Epidermal melanocyte (primary cell): ENCODE data around the gene MRPS22.
"Not testable (repeated sequence)": the region's sequence is repeated elsewhere in the genome, so short reads cannot be mapped to it uniquely, and the experiment has no call there.

Experiments
- DNase-seq: peaks from one replicate; pipeline ENCODE4 v3.0.0; 2011; ENCODE audit warnings: low spot score; ENCODE audit not compliant: insufficient read length

The MRPS22 gene

DNA sequence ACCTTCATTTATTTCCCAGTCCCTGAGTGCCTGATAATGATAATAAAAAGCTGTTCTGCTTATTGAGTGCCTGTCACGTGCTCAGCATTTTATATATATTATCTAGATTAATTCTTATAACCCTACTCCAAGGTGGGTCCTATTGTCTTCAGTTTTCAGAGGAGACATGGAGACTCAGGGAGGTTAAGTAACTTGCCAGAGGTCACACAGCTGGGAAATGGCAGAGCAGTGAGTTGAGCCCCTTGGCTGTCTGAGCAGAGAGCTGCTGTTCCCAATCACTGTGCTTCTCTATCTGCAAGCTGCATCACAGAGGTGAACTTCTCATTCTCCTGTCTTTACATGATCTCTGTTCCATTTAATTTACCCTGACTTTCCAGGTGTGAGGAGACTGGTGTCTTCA, 32.3 kb upstream of the MRPS22 start:
- no peak for DNase-seq

DNA sequence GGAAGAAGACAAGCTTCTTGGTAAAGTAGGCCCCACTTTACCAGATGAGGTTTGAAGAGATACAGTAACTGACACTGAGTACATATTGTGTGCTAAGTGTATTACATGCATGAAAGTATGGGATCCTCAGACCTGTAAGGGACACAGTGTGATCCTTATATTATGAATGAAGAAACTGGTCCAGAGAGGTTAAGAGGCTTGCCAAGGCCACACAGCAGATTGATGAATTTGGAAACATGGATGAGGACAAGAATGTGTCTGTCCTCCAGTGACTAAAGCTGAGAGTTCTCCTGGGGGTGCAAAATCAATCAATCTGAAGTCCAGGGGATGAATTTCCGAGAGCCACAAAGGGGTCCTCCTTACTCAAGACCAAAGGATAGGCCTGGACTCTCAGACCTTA, 31.4 kb upstream of the MRPS22 start:
- DNase-seq: no peak

DNA sequence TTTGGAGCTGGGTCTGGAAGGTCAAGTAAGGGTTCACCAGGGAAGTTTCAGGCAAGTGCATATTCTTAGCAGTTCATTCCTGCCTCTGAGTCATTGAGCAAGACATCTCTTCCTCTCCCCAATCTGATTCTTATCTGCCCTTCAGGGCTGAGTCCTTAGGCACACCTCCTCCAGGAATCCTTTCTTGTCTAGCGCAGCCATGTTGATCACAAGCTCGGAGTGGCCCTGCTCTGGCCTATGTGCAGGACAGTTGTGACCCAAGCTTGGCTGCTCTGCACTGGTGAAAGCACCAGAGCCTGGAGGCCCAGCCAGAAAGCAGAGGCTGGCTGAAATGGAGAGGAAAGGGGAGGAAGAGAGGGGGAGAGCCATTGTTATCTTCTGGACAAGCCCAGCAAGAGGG, 30.9 kb upstream of the MRPS22 start:
- DNase-seq: no peak

GRCh38 chr3:139313921-139314320, 29.9 kb upstream of the MRPS22 start:
- no peak for DNase-seq

GRCh38 chr3:139317215-139317614, 26.6 kb upstream of the MRPS22 start:
- DNase-seq: no peak

DNA sequence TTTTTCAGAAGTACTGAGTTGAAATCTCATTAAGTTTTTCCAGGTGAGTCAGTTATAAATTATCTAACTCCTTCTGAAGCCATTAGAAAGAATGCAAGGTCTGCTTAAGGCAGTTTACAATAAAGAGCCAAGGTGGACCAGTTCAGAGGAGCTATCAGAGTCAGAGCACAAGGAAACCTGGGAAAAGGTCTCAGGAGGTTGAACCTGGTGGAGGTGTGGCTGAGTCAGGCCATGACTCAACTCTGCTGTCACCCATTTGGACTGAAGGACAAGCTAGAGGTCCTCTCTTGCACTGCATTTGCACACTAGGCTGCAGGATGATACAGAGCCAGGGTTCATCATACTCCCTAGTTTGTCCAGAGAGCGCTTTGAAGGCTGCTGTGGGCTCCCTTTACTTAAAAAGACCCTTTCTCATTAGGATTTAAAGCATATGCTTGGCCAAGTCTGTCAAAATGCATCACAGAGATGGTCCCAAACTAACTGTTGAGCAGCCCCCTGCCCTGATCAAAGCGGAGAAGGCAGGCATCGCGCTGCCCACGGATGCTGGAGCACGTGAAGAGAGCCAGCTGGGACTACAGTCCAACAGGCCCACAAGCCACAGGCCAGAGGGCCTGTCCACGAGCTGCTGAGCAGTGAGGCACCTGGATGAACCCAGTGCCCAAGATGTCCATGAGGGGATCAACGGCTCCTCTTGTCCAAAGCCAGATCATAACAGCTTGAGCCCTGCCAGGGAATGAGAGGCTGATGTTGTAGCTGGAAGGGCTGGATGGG, 26.0 kb upstream of the MRPS22 start:
- no peak for DNase-seq

GRCh38 chr3:139318431-139318816, 25.4 kb upstream of the MRPS22 start:
- no peak for DNase-seq

DNA sequence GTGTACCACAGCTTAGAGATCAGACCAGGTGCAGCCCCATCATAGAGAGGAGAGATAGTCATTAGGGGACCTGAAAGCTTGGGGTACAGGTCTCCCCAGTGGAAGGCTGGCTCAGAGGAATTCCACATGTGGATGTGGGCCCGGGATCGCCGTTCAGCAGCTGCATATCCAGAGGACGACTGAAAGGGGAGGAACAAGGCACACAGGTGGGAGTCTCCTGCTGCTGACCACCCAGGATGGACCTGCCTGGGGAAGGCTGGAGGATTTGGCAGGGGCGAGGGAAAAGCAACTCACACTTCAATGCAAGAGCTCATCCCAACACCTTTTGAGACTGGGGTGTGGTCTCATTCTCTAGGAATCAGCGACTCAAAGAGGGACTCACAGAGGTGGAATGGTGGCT, 25.0 kb upstream of the MRPS22 start:
- DNase-seq: no peak

- DNase-seq: no peak
Measured at GRCh38 chr3:139319428-139320402, 24.1 kb upstream of the MRPS22 start.

DNA sequence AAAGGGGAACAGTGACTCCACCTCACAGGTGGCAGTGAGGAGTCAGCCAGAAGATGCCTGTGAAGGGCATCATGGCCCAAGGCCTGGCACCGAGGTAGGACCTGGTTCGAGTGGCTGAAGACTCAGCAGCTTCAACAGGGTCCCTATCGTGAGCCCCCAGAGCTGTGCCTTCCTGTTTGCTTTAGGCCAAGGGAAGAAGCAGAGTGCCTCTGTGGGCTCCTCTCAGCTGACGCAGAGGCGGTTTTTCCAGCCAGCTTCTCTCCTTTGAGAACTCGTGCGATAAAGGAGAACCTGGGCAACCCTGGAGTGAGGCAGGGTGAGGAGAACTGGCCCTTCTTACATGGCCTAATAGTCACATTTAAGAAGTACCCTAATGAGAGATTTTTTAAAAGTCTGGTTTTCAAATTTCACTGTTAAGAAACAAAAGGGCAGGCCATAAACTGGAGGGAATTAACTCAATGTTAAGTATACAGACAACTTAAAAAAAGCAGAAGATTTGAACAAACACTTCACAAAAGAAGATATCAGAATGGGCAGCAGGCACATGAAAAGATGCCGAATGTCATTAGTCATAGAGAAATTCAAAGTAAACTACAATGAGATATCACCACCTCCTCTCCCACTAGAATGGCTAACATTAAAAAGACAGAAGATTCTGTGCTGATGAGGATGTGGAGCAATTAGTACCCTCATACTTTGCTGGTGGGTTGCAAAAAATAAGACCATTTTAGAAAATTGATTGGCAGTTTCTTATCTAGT, 23.1 kb upstream of the MRPS22 start:
- DNase-seq: no peak

DNA sequence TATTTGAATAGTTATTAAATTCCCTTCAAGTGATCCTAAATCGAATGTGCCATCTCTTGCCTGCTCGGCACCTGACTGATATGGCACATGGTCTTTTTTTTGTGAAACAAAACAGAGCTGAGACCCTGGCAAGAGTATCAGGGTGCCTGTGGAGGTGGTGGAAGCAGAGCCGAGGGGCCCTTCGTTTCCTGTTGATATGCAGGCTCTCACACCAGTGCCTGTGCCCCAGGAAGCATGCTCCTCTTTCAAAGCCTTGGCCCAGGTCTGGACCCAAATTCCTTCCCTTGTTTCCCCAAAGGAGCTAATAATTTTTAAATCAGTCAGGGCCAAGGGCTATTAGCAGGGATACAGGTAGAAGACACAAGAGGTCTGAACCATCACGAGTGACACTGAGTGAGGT, 21.5 kb upstream of the MRPS22 start:
- DNase-seq: no peak

GRCh38 chr3:139323146-139323545, 20.7 kb upstream of the MRPS22 start:
- no peak for DNase-seq

DNA sequence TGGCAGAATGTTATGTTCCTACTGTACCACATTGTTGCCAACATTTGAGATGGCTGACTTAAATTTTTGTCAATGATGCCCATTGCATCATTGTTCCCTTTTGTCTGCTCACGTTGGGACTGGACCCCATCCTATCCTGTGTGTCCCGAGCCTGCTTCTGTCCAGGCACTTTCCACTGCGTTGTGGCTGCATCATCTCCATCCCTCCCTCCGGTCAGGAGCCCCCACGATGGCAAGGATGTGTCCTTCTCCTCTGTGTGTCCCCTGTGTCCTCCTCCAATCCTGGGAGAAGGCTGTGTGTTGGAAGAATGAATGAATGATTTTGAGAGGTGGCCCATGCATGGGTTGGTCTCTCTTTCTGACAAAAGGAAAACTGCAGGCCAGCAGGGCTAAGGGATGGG, 19.4 kb upstream of the MRPS22 start:
- DNase-seq: no peak

GRCh38 chr3:139325551-139325950, 18.3 kb upstream of the MRPS22 start:
- DNase-seq: no peak

GRCh38 chr3:139326131-139326530, 17.7 kb upstream of the MRPS22 start:
- DNase-seq: no peak

GRCh38 chr3:139326707-139327106, 17.1 kb upstream of the MRPS22 start:
- no peak for DNase-seq

GRCh38 chr3:139327231-139327630, 16.6 kb upstream of the MRPS22 start:
- no peak for DNase-seq

DNA sequence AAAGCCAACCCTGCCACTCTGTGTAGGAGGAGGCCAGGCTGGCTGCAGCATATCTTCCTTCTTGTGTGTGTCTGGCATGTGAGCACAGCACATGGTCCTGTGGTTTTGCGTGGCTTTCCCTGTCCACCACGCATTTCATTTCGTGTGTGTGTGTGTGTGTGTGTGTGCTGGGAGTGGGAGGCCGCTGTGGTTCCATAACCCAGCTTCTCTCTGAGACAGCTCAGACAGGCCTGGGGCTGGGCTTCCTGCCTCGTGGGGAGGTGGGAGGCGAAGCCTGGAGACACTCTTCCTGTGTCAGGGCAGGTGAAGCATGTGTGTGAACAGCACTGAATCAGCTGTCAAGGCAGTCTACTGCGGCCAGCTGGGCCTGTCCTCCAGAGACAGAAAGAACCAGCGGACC, 16.0 kb upstream of the MRPS22 start:
- no peak for DNase-seq

DNA sequence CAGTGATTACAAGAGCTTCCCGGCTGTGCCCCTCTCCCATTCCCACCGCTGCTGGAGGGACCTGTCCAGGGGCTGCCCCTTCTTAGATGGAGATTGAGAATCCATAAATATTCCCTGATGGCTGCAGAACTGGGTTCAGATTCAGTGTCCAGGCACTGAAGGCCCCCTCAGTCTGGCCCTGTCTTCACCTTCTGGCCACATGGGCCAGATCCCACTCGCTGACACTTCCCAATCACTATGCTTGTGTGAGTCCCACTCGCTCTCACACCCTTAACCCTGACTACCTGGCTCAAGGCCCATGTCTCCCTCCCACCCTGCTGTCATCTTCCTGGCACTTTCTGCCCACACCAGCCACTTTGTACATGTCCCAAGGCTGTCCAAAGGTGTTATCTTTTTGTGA, 15.5 kb upstream of the MRPS22 start:
- no peak for DNase-seq

GRCh38 chr3:139329364-139329850, 14.4 kb upstream of the MRPS22 start:
- peak; percentile 89 for DNase-seq

GRCh38 chr3:139332092-139332491, 11.7 kb upstream of the MRPS22 start:
- no peak for DNase-seq

DNA sequence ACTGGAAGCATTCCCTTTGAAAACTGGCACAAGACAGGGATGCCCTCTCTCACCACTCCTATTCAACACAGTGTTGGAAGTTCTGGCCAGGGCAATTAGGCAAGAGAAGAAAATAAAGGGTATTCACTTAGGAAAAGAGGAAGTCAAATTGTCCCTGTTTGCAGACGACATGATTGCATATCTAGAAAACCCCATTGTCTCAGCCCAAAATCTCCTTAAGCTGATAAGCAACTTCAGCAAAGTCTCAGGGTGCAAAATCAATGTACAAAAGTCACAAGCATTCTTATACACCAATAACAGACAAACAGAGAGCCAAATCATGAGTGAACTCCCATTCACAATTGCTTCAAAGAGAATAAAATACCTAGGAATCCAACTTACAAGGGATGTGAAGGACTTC, 9.1 kb upstream of the MRPS22 start:
- DNase-seq: not testable (repeated sequence)
